Measurements from ENCODE around the gene RARRES1.

DNA sequence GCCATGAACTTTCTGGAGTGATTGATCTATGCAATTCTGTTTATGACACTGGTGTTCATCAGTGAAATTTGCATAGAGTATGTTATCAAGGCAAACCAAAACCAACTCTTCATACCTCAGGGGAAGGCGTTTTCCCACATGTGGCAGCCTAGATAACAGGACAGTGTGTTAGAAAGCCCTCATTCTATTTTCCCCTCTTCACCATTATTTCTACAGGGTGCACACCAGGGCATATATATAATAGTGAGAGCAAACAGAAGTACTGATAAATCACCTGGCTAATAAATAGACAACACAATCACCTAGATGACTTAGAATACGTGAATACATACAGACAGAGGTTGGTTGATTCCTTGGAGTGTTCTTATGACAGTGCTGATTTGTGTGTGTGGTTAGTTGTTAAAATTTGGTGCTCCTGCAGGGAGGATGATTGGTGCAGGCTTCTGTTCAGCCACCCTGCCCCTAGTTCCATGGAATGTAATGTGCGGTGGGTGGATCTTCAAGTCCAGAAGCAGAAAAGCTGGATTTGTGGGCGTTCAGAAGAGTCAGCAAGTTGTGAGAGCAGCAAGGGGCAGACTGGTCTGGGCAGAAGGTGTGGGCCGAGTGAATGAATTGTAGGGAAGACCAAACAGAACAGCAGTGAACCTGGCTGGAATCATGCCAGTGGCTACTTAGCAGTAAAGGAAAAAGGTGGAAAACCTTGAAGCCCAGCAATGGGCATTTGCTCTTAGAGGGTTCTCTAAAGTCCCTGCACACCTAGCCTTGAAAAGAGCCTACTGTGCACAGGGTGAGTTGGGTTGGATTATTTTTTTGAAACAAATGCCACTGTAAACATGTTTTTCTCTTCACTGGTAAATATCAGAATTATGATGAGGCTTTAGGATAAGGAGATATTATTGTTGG, 11.7 kb upstream of the RARRES1 start:
- TF ChIP-seq, protein P1, sequence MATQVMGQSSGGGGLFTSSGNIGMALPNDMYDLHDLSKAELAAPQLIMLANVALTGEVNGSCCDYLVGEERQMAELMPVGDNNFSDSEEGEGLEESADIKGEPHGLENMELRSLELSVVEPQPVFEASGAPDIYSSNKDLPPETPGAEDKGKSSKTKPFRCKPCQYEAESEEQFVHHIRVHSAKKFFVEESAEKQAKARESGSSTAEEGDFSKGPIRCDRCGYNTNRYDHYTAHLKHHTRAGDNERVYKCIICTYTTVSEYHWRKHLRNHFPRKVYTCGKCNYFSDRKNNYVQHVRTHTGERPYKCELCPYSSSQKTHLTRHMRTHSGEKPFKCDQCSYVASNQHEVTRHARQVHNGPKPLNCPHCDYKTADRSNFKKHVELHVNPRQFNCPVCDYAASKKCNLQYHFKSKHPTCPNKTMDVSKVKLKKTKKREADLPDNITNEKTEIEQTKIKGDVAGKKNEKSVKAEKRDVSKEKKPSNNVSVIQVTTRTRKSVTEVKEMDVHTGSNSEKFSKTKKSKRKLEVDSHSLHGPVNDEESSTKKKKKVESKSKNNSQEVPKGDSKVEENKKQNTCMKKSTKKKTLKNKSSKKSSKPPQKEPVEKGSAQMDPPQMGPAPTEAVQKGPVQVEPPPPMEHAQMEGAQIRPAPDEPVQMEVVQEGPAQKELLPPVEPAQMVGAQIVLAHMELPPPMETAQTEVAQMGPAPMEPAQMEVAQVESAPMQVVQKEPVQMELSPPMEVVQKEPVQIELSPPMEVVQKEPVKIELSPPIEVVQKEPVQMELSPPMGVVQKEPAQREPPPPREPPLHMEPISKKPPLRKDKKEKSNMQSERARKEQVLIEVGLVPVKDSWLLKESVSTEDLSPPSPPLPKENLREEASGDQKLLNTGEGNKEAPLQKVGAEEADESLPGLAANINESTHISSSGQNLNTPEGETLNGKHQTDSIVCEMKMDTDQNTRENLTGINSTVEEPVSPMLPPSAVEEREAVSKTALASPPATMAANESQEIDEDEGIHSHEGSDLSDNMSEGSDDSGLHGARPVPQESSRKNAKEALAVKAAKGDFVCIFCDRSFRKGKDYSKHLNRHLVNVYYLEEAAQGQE (IDR thresholded peaks at IDR 0.05; ENCODE audit: low read depth) = no peak
- TF ChIP-seq RAD21 (IDR thresholded peaks at IDR 0.05; ENCODE audit: low read depth) (no peak), EP300 (IDR thresholded peaks at IDR 0.05; ENCODE audit: borderline replicate concordance) (no peak), CEBPB (IDR thresholded peaks at IDR 0.05) (no peak), FOXM1 (IDR thresholded peaks at IDR 0.05; ENCODE audit: borderline replicate concordance, low read depth) (no peak), YY1 (IDR thresholded peaks at IDR 0.05; ENCODE audit: low read depth) (no peak)
- TF ChIP-seq, protein P2, sequence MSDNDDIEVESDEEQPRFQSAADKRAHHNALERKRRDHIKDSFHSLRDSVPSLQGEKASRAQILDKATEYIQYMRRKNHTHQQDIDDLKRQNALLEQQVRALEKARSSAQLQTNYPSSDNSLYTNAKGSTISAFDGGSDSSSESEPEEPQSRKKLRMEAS (IDR thresholded peaks at IDR 0.05) = no peak

Measured in Ishikawa (cell line).